HG03558 (cell line): ENCODE data around the gene KCNQ2.

Experiments
- ATAC-seq: cut with Tn5 transposase; IDR thresholded peaks from one replicate; pipeline ENCODE4 v1.9.1; 2021; ENCODE audit warnings: moderate number of reproducible peaks; ENCODE audit not compliant: unreplicated experiment; ENCODE audit errors: extremely low read depth

Gene KCNQ2

GRCh38 chr20:63409066-63409833, 63.2 kb downstream of the KCNQ2 start:
- no peak for ATAC-seq

- no peak for ATAC-seq
Measured at GRCh38 chr20:63408684-63409046, 63.8 kb downstream of the KCNQ2 start.

- no peak for ATAC-seq
Measured at GRCh38 chr20:63407928-63408683, 64.3 kb downstream of the KCNQ2 start.

GRCh38 chr20:63406617-63407245, 65.7 kb downstream of the KCNQ2 start:
- no peak for ATAC-seq

- no peak for ATAC-seq
Measured at GRCh38 chr20:63406011-63406410, 66.4 kb downstream of the KCNQ2 start.

GRCh38 chr20:63405102-63405730, 67.2 kb downstream of the KCNQ2 start:
- ATAC-seq, result no peak

- no peak for ATAC-seq
Measured at GRCh38 chr20:63404129-63405085, 68.0 kb downstream of the KCNQ2 start.

GRCh38 chr20:63403403-63404105, 68.9 kb downstream of the KCNQ2 start:
- ATAC-seq, result no peak

GRCh38 chr20:63402860-63403220, 69.6 kb downstream of the KCNQ2 start:
- ATAC-seq, result no peak

GRCh38 chr20:63402181-63402859, 70.1 kb downstream of the KCNQ2 start:
- no peak for ATAC-seq

GRCh38 chr20:63401384-63402110, 70.9 kb downstream of the KCNQ2 start:
- no peak for ATAC-seq

GRCh38 chr20:63400486-63401210, 71.8 kb downstream of the KCNQ2 start:
- ATAC-seq, result no peak

- ATAC-seq, result no peak
Measured at GRCh38 chr20:63399596-63400375, 72.7 kb downstream of the KCNQ2 start.

GRCh38 chr20:63398744-63399514, 73.5 kb downstream of the KCNQ2 start:
- no peak for ATAC-seq

- ATAC-seq, result no peak
Measured at GRCh38 chr20:63397946-63398450, 74.5 kb downstream of the KCNQ2 start.
